AG09309 (cell line): ENCODE measurements around the gene RHOA.
"Not testable (repeated sequence)": the region's sequence is repeated elsewhere in the genome, so short reads cannot be mapped to it uniquely, and the experiment has no call there.

Experiments
- DNase-seq: peaks from one replicate; pipeline ENCODE4 v3.0.0-alpha.2; 2010; ENCODE audit warnings: low read depth
- H3K4me3 ChIP-seq: 2 replicates; pipeline ENCODE4 v1.5.1; 2011; ENCODE audit warnings: mild to moderate bottlenecking, low read depth, low read length, moderate library complexity; ENCODE audit not compliant: control insufficient read depth
- CTCF ChIP-seq: IDR thresholded peaks from 2 replicates; pipeline ENCODE4 v1.5.1; 2011; ENCODE audit warnings: mild to moderate bottlenecking, low read depth, low read length, inconsistent platforms; ENCODE audit not compliant: insufficient read depth, control insufficient read depth; ENCODE audit errors: missing control alignments

Gene RHOA

GRCh38 chr3:49349348-49350114 lies 62.2 kb downstream of the RHOA start:
- no peak overlapping the region for H3K4me3 ChIP-seq
- no peak for DNase-seq
- TF ChIP-seq CTCF = no peak

- H3K4me3 ChIP-seq, DNase-seq: not testable (repeated sequence)
Observed at GRCh38 chr3:49348361-49348760, 63.4 kb downstream of the RHOA start.

- no peak for DNase-seq
- H3K4me3 ChIP-seq = no peak overlapping the region
- TF ChIP-seq CTCF = no peak
Observed at GRCh38 chr3:49346797-49347251, 65.0 kb downstream of the RHOA start.

- DNase-seq = no peak
- H3K4me3 ChIP-seq = no peak overlapping the region
- TF ChIP-seq CTCF = no peak
Observed at GRCh38 chr3:49343163-49343562, 68.6 kb downstream of the RHOA start.

- no peak for TF ChIP-seq CTCF
- no peak for DNase-seq
- H3K4me3 ChIP-seq = no peak overlapping the region
Observed at GRCh38 chr3:49341996-49342395, 69.8 kb downstream of the RHOA start.

GRCh38 chr3:49339941-49340800 lies 71.6 kb downstream of the RHOA start, which contains the start of gene USP4:
USP4 (minus strand) TSS chr3:49340053; CDS start chr3:49340024, 29 bp downstream.
- TF ChIP-seq CTCF = peak; percentile 65
- DNase-seq = peak; percentile 56
- H3K4me3 ChIP-seq = peak within 1 kb of the TSS; percentile 85

GRCh38 chr3:49339581-49339940 lies 72.2 kb downstream of the RHOA start:
- DNase-seq = no peak
- no peak for TF ChIP-seq CTCF

More at GRCh38 chr3:49339581-49339940, 72.2 kb downstream of the RHOA start:
- peak overlapping the region; percentile 85 for H3K4me3 ChIP-seq
